ENCODE data around the gene RXRA. TPM values are rescaled to one million over a fixed set of nuclear protein-coding genes. Genes with fewer than 3 reads are reported as not detected.

RXRA gene
- total and polyA plus RNA-seq, 2 of the 13 experiments (the other 11 are each of a cell fraction or from before 2014, with no cell fraction given), result 18.9 to 29.2 TPM

DNA sequence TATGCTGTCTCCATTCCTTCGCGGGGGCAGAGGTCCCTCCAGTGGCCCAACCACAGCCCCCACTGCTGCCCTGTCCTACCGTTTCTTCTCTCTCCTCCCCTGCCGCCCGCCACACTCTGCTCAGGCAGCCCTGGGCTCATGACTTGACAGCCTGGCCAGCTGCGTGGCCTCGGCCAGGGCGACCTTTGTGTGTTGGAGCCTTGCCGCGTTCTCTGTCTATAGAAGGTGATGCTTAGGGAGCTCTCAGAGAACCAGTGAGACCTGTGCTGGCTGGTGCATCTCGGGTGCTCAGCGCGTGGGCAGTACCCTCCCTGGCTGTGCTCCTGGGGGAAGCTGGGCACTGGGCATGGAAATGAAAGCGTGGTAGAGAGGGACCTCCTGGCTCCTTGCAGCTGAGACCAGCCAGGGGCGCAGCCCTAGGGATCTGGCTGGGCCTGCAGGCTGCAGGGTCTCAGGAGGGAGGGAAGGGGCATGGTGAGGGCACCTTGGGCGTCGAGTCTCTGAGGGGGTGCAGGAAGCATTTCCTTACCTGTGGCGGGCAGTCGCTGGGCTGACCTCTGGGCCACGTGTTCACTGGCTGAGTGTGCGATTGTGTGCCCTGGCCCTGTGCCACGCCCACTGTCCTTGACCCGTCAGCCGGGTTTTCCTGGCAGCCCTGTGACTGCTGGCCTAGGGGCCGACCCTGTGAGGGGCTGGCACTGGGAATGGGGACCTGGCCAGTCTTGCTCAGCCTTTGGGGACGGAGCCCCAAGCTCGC lies 50.3 kb downstream of the RXRA start (continued):
- TF ChIP-seq CREM (IDR thresholded peaks at IDR 0.05), result no peak
- no peak for TF ChIP-seq CREM (CRISPR knock-in tag; IDR thresholded peaks at IDR 0.05)
- TF ChIP-seq, protein P1, sequence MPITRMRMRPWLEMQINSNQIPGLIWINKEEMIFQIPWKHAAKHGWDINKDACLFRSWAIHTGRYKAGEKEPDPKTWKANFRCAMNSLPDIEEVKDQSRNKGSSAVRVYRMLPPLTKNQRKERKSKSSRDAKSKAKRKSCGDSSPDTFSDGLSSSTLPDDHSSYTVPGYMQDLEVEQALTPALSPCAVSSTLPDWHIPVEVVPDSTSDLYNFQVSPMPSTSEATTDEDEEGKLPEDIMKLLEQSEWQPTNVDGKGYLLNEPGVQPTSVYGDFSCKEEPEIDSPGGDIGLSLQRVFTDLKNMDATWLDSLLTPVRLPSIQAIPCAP (CRISPR knock-in tag; IDR thresholded peaks at IDR 0.05; ENCODE audit: low read depth), result 0 out of 2 replicates have a peak, but pooled peaks have one; percentile 55
- TF ChIP-seq, protein P2, sequence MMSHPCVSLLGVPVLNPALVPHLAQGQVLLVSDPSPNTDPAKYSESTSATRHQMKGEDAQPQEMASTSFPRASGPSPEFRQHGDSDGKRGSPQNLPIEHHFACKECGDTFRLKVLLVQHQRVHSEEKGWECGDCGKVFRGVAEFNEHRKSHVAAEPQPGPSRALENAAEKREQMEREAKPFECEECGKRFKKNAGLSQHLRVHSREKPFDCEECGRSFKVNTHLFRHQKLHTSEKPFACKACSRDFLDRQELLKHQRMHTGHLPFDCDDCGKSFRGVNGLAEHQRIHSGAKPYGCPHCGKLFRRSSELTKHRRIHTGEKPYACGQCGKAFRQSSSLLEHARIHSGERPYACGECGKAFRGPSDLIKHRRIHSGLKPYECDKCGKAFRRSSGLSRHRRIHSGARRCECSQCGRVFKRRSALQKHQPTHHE (CRISPR knock-in tag; IDR thresholded peaks at IDR 0.05; ENCODE audit: borderline replicate concordance), result no peak
- TF ChIP-seq RXRB (CRISPR knock-in tag; IDR thresholded peaks at IDR 0.05; ENCODE audit: borderline replicate concordance), result peak; percentile 63
- TF ChIP-seq MXI1 (IDR thresholded peaks at IDR 0.05; ENCODE audit: borderline replicate concordance, low read depth, low read length), result peak; percentile 53; the same call in 1 of the 3 replicates
- TF ChIP-seq CHD4 (IDR thresholded peaks at IDR 0.05; ENCODE audit: borderline replicate concordance, low read length), result no peak
- TF ChIP-seq, protein P3, sequence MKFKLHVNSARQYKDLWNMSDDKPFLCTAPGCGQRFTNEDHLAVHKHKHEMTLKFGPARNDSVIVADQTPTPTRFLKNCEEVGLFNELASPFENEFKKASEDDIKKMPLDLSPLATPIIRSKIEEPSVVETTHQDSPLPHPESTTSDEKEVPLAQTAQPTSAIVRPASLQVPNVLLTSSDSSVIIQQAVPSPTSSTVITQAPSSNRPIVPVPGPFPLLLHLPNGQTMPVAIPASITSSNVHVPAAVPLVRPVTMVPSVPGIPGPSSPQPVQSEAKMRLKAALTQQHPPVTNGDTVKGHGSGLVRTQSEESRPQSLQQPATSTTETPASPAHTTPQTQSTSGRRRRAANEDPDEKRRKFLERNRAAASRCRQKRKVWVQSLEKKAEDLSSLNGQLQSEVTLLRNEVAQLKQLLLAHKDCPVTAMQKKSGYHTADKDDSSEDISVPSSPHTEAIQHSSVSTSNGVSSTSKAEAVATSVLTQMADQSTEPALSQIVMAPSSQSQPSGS (CRISPR knock-in tag; IDR thresholded peaks at IDR 0.05), result no peak
- no peak for TF ChIP-seq NFYB (CRISPR knock-in tag; IDR thresholded peaks at IDR 0.05)
- no peak for TF ChIP-seq FIP1L1 (IDR thresholded peaks at IDR 0.05; ENCODE audit: borderline replicate concordance, insufficient read depth, low read depth, low read length)
- TF ChIP-seq ZNF44 (CRISPR knock-in tag; IDR thresholded peaks at IDR 0.05), result no peak
- TF ChIP-seq ETV5 (CRISPR knock-in tag; IDR thresholded peaks at IDR 0.05; ENCODE audit: borderline replicate concordance), result no peak
- TF ChIP-seq HNRNPLL (IDR thresholded peaks at IDR 0.05; ENCODE audit: low read depth, low read length, poor library complexity, severe bottlenecking), result peak; percentile 17
- TF ChIP-seq ZNF17 (CRISPR knock-in tag; IDR thresholded peaks at IDR 0.05), result no peak
- no peak for TF ChIP-seq HMG20A (CRISPR knock-in tag; IDR thresholded peaks at IDR 0.05; ENCODE audit: borderline replicate concordance)
- TF ChIP-seq SATB2 (CRISPR knock-in tag; IDR thresholded peaks at IDR 0.05), result no peak
- no peak for TF ChIP-seq HES4 (CRISPR knock-in tag; IDR thresholded peaks at IDR 0.05; ENCODE audit: borderline replicate concordance)
- no peak for TF ChIP-seq IKZF4 (CRISPR knock-in tag; IDR thresholded peaks at IDR 0.05; ENCODE audit: borderline replicate concordance, low read depth, not compliant biosample characterization)
- TF ChIP-seq ELF1 (CRISPR knock-in tag; IDR thresholded peaks at IDR 0.05), result no peak
- no peak for TF ChIP-seq ZNF564 (CRISPR knock-in tag; IDR thresholded peaks at IDR 0.05)
- TF ChIP-seq KAT7 (CRISPR knock-in tag; IDR thresholded peaks at IDR 0.05; ENCODE audit: borderline replicate concordance), result no peak
- TF ChIP-seq CHCHD3 (CRISPR knock-in tag; IDR thresholded peaks at IDR 0.05), result no peak
- no peak for TF ChIP-seq EZH2 (conservative IDR thresholded peaks at IDR 0.05; ENCODE audit: low read depth, low read length)
- peak; percentile 62; the same call in 1 of the 2 replicates for TF ChIP-seq ZMYM4 (CRISPR knock-in tag; IDR thresholded peaks at IDR 0.05)
- TF ChIP-seq PLRG1 (conservative IDR thresholded peaks at IDR 0.05), result no peak
